ENCODE results near the gene ADH4. TPM values are rescaled to one million over a fixed set of nuclear protein-coding genes. Genes with fewer than 3 reads are reported as not detected.

ADH4 gene
- total RNA-seq, 1 experiment from 2014 or later, result 0.25 TPM

- no peak for TF ChIP-seq ATF3 (IDR thresholded peaks at IDR 0.05)
- TF ChIP-seq EZH2 (IDR thresholded peaks at IDR 0.05), result no peak
- TF ChIP-seq EZH2phosphoT487 (IDR thresholded peaks at IDR 0.05; ENCODE audit: borderline replicate concordance), result no peak
Observed at GRCh38 chr4:99103166-99103565, 40.9 kb downstream of the ADH4 start (continued).

GRCh38 chr4:99102634-99103033, 41.5 kb downstream of the ADH4 start:
- H2AFZ ChIP-seq (ENCODE audit: low read depth, low read length, poor library complexity, severe bottlenecking), result no peak overlapping the region
- no peaks in the 10 kb centered on the region for H4K20me1 ChIP-seq (ENCODE audit: insufficient read depth)
- no peak overlapping the region for H3K4me2 ChIP-seq (ENCODE audit: low read length)
- H3K27ac ChIP-seq (ENCODE audit: low read depth, low read length), result no peak overlapping the region
- H3K36me3 ChIP-seq (ENCODE audit: control insufficient read depth in 1 of 2, insufficient read depth in 2 of 2, low read length in 2 of 2), result no peaks in the 10 kb centered on the region
- BruUV-seq (replicated peaks), result no TSS peak
- ChIA-PET CTCF (no interaction called here), POLR2A (no interaction called here), RAD21 (ENCODE audit: low non-redundant PET in 1 of 2, low total read pairs in 2 of 2, uncharacterized antibody in 2 of 2, unreplicated experiment in 2 of 2) (no interaction called here)
- no peaks in the 10 kb centered on the region for H3K9me3 ChIP-seq (ENCODE audit: control insufficient read depth in 1 of 2, insufficient read depth in 1 of 2, low read depth in 1 of 2, low read length in 2 of 2)
- no peaks in the 10 kb centered on the region for H3K79me2 ChIP-seq (ENCODE audit: insufficient read depth, low read length)
- H3K9ac ChIP-seq (ENCODE audit: low read length), result no peak overlapping the region
- H3K4me1 ChIP-seq (ENCODE audit: control insufficient read depth in 1 of 2, insufficient read depth in 2 of 2, low read length in 2 of 2), result no peaks in the 10 kb centered on the region
- H3K9me2 ChIP-seq (ENCODE audit: insufficient read depth), result no peaks in the 10 kb centered on the region
- intact Hi-C loops (cut with micrococcal nuclease), result no loop called here
- DNase-seq (ENCODE audit: low read depth, low spot score), result no peak
- no peaks in the 10 kb centered on the region for H3K27me3 ChIP-seq (ENCODE audit: insufficient read depth, low read length)
- no peak for TF ChIP-seq ATF3 (IDR thresholded peaks at IDR 0.05)
- TF ChIP-seq CEBPB (IDR thresholded peaks at IDR 0.05; ENCODE audit: low read depth), result no peak
- TF ChIP-seq EZH2phosphoT487 (IDR thresholded peaks at IDR 0.05; ENCODE audit: borderline replicate concordance), result no peak
- no peak for TF ChIP-seq REST (IDR thresholded peaks at IDR 0.05; ENCODE audit: low read depth)
- TF ChIP-seq, protein P1, sequence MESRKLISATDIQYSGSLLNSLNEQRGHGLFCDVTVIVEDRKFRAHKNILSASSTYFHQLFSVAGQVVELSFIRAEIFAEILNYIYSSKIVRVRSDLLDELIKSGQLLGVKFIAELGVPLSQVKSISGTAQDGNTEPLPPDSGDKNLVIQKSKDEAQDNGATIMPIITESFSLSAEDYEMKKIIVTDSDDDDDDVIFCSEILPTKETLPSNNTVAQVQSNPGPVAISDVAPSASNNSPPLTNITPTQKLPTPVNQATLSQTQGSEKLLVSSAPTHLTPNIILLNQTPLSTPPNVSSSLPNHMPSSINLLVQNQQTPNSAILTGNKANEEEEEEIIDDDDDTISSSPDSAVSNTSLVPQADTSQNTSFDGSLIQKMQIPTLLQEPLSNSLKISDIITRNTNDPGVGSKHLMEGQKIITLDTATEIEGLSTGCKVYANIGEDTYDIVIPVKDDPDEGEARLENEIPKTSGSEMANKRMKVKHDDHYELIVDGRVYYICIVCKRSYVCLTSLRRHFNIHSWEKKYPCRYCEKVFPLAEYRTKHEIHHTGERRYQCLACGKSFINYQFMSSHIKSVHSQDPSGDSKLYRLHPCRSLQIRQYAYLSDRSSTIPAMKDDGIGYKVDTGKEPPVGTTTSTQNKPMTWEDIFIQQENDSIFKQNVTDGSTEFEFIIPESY (IDR thresholded peaks at IDR 0.05; ENCODE audit: extremely low read depth, insufficient replicate concordance, low read length), result no peak
- no peak for TF ChIP-seq POLR2A (IDR thresholded peaks at IDR 0.05; ENCODE audit: borderline replicate concordance, extremely low read depth, insufficient read depth, insufficient read length)
- TF ChIP-seq ZNF274 (IDR thresholded peaks at IDR 0.05; ENCODE audit: low read depth, low read length), result no peak
- no peak overlapping the region for H3K4me3 ChIP-seq (replicated peaks in 1 of 2; ENCODE audit: low read depth in 1 of 2, low read length in 2 of 2)
- no peak for ATAC-seq
